AG09319 (cell line): ENCODE data around the gene CCDC196.

Source experiments
- DNase-seq: peaks from one replicate; pipeline ENCODE4 v3.0.0-alpha.2; 2010; ENCODE audit warnings: low read depth; ENCODE audit errors: extremely low read depth
- TF ChIP-seq, protein P1 (sequence below): IDR thresholded peaks from 2 replicates; pipeline ENCODE4 v1.5.1; 2011; ENCODE audit warnings: low read depth, mild to moderate bottlenecking, inconsistent platforms, low read length, moderate library complexity

CCDC196 gene

GRCh38 chr14:66507181-66507721 lies 21.1 kb downstream of the CCDC196 start:
- DNase-seq, result no peak
- TF ChIP-seq, protein P1, sequence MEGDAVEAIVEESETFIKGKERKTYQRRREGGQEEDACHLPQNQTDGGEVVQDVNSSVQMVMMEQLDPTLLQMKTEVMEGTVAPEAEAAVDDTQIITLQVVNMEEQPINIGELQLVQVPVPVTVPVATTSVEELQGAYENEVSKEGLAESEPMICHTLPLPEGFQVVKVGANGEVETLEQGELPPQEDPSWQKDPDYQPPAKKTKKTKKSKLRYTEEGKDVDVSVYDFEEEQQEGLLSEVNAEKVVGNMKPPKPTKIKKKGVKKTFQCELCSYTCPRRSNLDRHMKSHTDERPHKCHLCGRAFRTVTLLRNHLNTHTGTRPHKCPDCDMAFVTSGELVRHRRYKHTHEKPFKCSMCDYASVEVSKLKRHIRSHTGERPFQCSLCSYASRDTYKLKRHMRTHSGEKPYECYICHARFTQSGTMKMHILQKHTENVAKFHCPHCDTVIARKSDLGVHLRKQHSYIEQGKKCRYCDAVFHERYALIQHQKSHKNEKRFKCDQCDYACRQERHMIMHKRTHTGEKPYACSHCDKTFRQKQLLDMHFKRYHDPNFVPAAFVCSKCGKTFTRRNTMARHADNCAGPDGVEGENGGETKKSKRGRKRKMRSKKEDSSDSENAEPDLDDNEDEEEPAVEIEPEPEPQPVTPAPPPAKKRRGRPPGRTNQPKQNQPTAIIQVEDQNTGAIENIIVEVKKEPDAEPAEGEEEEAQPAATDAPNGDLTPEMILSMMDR, result no peak

DNA sequence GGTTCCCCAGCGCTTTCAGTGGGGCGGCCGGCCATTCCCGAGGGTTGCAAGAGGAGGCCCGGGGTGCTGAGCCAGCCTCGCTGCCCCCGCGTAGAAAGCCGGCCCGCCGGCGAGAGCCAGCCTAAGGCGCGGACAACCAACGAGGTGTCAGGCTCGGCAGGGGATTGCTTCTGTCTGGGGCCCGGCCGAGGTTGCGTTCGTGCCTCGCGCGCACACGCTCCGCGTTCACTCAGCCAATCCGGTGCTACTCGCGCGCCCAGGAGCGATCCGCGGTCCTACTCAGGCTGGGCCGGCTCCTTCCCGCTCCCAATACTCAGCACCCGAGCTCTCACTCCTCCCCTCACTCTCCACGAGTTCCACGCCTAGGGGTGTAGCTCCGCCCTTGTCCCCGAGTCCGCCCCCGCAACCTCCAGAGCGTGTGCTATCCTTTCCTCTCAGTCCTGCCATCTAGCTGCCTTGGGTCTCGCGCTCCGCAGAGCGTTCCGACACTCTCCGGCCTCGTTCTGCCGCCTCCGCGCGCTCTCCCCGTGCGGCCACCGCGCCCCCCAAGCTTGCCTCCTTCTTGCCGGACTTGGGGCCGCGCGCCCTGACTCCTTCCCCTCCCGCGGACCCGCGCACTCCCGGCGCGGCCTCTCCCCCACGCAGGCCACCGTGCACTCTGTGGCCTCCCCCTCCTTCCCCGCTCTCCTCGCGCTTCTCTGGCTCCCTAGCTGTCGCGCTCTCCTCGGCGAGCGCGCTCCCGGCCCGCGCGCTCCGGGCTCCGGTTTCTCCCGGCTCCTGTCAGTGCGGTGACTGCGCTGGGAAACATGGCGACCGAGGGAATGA lies 21.8 kb downstream of the CCDC196 start, which contains the start of gene GPHN:
Gene GPHN (plus strand): TSS at position 426 of the 825 bp plus-strand sequence.
- peak; percentile 94 for DNase-seq
- TF ChIP-seq, protein P1, result peak; percentile 38

- TF ChIP-seq, protein P1, result no peak
- no peak for DNase-seq
These were observed 22.3 kb downstream of the CCDC196 start for GRCh38 chr14:66508547-66508845.

DNA sequence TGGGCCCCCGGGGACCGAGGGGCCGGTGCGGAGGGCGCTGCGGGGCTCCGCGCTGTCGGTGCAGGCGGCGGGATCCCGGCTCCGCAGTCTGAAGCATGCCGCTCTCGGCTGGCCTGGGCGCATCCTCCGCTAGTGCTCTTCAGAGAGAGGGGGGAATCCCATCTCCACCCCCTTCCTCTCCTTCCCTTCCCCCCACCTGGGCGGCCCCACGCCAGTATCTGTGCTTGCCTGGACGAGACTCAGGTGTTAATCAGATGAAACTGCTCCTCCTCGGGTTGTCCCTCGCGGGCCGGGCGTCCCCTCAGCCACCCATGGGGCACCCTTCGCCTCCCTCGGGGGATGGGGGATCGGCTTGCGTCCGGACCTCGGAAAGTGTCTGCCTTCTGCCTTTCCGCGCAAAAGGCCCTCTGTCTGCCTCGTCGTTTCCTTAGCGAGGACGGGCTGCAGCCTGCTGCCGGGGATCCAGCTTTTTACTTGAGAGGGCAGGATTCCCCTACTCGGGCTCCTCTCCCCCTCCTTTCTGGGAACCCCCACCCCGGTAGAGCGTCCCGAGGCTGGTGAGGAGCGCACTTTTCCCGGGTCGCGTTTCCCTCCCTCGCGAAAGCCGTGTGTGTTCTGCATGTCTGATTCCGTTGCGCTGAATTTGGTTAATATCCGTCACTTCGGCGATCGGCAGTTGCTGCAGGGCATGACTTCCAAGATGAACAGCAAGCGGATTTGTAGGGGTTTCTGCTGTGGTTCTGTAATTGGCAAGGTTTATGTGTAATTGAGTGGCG lies 22.9 kb downstream of the CCDC196 start:
- no peak for DNase-seq
- TF ChIP-seq, protein P1, result no peak

DNA sequence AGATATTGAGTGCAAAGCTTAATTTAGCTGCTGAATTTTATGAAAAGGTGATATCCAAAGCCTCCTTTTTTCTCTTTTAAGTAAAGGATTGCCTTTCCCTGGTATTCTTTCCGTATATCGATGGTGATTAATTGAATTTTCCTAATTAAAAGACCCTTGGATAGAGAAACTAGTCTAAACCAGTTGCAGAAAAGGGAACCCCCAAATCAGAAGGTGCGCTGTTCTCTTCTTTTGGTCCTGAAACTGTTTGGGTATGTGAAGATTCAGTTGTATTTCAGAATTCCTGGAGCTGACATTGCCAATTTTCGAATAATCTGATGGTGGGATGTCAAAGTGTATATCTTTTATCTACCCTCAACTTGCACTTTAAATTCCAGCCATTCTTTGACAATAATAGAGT lies 23.7 kb downstream of the CCDC196 start:
- DNase-seq, result no peak
- TF ChIP-seq, protein P1, result no peak

DNA sequence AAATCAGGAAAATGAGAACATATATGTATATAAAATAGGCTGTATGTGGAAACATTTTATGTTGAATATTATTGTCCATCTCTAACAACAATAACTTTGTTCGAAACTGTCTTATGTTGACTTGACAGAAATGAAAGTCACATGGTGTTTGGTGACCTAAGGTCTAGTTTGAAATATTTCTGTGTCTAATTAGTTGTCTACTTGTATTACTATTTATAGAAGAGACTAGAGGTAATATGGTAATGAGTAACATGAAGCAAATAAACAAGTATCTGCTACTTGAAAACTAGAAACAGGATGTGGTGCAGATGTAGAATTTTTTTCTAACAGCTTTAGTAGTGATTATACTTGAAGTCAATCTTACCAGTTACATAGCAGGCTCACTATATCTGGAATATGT lies 25.7 kb downstream of the CCDC196 start:
- TF ChIP-seq, protein P1, result no peak
- DNase-seq, result no peak

GRCh38 chr14:66514213-66514612 lies 28.0 kb downstream of the CCDC196 start:
- TF ChIP-seq, protein P1, result no peak
- DNase-seq, result no peak
